ENCODE results near the gene STARD13.

The STARD13 gene

GRCh38 chr13:33087790-33088189, 197.8 kb downstream of the STARD13 start:
- Histone ChIP-seq H3K9me3 (no peaks in the 10 kb centered on the region), H3K4me3 (no peak overlapping the region), H3K4me1 (peaks cover 8% of the 10 kb centered on the region; the same call in 1 of the 2 replicates), H3K36me3 (replicated peaks) (no peaks in the 10 kb centered on the region), H3K27me3 (ENCODE audit: low read depth) (no peaks in the 10 kb centered on the region)
- in situ Hi-C loops (cut with MboI; ENCODE audit: low sequenced_read_pairs) = no loop called here
- DNase-seq (ENCODE audit: low spot score in 2 of 2) = no peak

GRCh38 chr13:33087091-33087490, 198.5 kb downstream of the STARD13 start:
- H3K9me3 ChIP-seq = no peaks in the 10 kb centered on the region
- peaks cover 4% of the 10 kb centered on the region; the same call in 1 of the 2 replicates for H3K4me1 ChIP-seq
- H3K36me3 ChIP-seq (replicated peaks) = no peaks in the 10 kb centered on the region
- H3K4me3 ChIP-seq = no peak overlapping the region
- no peaks in the 10 kb centered on the region for H3K27me3 ChIP-seq (ENCODE audit: low read depth)
- no peak for DNase-seq (ENCODE audit: low spot score in 2 of 2)
- in situ Hi-C loops (cut with MboI; ENCODE audit: low sequenced_read_pairs) = no loop called here

DNA sequence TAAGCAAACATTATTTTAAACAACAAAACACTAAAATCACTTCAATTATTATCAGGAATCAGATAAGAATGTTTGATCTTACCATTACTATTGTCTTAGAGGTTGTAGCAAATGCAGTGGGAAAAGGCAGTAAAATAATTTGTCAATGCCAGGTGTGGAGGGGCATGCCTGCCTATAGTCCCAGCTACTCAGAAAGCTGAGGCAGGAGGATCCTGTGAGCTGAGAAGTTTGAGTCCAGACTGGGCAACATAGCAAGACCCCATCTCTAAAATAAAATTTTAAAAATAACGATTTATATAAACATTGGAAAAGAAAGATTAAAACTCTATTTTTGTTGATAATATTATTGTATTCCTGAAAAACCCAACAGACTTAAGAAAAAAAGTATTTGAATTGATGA, 202.5 kb downstream of the STARD13 start:
- in situ Hi-C loops (cut with MboI; ENCODE audit: low sequenced_read_pairs) = no loop called here
- Histone ChIP-seq H3K36me3 (replicated peaks) (no peaks in the 10 kb centered on the region), H3K4me1 (no peaks in the 10 kb centered on the region), H3K9me3 (no peaks in the 10 kb centered on the region), H3K27me3 (ENCODE audit: low read depth) (no peaks in the 10 kb centered on the region), H3K4me3 (no peak overlapping the region)
- no peak for DNase-seq (ENCODE audit: low spot score in 2 of 2)

GRCh38 chr13:33081666-33082065, 203.9 kb downstream of the STARD13 start:
- no peak for DNase-seq (ENCODE audit: low spot score in 2 of 2)
- in situ Hi-C loops (cut with MboI; ENCODE audit: low sequenced_read_pairs) = no loop called here
- Histone ChIP-seq H3K4me1 (no peaks in the 10 kb centered on the region), H3K36me3 (replicated peaks) (no peaks in the 10 kb centered on the region), H3K9me3 (no peaks in the 10 kb centered on the region), H3K4me3 (no peak overlapping the region), H3K27me3 (ENCODE audit: low read depth) (no peaks in the 10 kb centered on the region)

DNA sequence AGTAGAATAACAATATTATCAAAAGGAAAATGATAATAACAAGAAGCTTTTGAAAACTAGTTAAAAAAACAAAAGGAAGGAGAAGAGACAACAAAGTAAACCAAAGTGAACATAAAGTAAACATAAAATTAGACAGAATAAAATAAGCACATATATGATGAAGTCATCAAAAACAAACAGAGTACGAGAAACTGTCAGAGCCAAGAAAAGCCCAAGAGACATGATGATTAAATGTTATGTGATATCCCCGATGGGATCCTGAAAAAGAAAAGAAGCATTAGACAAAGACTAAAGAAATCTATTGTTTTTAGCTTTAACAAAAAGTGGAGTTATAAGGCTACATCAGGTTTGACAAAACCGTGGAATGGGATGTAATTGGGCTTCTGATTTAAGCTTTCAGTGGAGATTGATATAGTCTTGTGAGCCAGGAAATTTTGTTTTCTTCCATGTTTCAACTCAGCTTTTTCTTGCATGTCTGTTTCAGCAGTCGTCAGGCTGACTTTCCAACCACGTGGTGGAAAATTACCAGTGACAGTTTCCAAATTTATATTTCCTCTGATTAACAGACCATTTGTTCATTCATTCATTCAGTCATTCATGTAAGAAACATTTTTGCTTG, 204.5 kb downstream of the STARD13 start:
- no peak for DNase-seq (ENCODE audit: low spot score in 2 of 2)
- no peak overlapping the region for H3K4me3 ChIP-seq
- no peaks in the 10 kb centered on the region for H3K27me3 ChIP-seq (ENCODE audit: low read depth)
- H3K9me3 ChIP-seq = no peaks in the 10 kb centered on the region
- H3K36me3 ChIP-seq (replicated peaks) = no peaks in the 10 kb centered on the region
- H3K4me1 ChIP-seq = no peaks in the 10 kb centered on the region
- in situ Hi-C loops (cut with MboI; ENCODE audit: low sequenced_read_pairs) = no loop called here

- in situ Hi-C loops (cut with MboI; ENCODE audit: low sequenced_read_pairs) = no loop called here
Observed at GRCh38 chr13:33079960-33080359, 205.6 kb downstream of the STARD13 start.

GRCh38 chr13:33078263-33078662, 207.3 kb downstream of the STARD13 start:
- Histone ChIP-seq H3K9me3 (no peaks in the 10 kb centered on the region), H3K36me3 (replicated peaks) (no peaks in the 10 kb centered on the region), H3K4me3 (no peak overlapping the region), H3K27me3 (ENCODE audit: low read depth) (no peaks in the 10 kb centered on the region), H3K4me1 (no peaks in the 10 kb centered on the region)
- no peak for DNase-seq (ENCODE audit: low spot score in 2 of 2)
- in situ Hi-C loops (cut with MboI; ENCODE audit: low sequenced_read_pairs) = no loop called here

More at GRCh38 chr13:33079960-33080359, 205.6 kb downstream of the STARD13 start:
- Histone ChIP-seq H3K36me3 (replicated peaks) (no peaks in the 10 kb centered on the region), H3K4me1 (no peaks in the 10 kb centered on the region), H3K4me3 (no peak overlapping the region), H3K9me3 (no peaks in the 10 kb centered on the region), H3K27me3 (ENCODE audit: low read depth) (no peaks in the 10 kb centered on the region)
- DNase-seq (ENCODE audit: low spot score in 2 of 2) = no peak

DNA sequence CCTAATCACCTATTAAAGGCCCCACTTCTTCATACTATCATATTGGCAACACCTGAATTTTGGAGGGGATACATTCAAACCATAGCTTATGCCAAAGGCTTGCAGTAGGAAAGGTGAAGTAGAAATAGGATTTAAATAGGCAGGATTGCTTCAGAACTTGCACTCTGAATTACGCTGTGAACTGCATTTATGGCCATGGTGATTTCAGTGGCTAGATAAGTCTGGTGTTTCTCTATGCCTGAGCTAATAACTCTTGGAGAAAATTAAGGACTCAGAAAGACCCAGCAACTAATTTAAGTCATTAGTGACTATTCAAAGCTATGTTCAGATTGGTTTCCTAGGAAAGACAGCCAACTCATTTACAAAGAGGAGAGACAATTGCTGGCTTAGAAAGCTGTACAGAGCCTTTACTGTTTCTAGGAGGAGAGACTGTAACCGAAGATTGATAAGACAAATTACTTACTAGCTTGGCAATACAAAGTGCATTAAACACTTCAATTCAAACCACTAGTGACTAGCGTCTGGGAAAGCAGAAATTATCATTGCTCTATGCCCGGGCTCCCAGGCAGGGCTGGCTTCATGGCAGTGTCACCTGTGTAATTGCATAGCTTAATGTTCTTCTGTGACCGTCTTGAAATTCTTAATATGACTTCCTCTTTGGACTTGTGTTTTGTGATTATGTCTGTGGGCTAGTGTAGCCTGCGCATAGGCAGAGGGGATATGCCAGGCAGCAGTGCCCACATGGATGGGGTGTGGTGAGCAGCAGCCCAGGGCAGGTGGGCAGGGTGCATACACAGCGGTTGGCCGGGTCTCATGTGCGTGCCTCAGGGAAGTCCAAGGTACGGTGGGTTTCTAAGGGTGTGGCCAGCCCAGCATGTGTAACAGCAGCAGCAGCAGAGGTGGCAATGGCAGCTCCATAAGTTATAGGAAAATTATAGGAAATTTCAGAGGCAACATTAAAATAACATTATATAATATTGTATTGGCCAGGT, 209.3 kb downstream of the STARD13 start:
- DNase-seq (ENCODE audit: low spot score in 2 of 2) = no peak
- Histone ChIP-seq H3K4me1 (no peaks in the 10 kb centered on the region), H3K9me3 (no peaks in the 10 kb centered on the region), H3K27me3 (ENCODE audit: low read depth) (no peaks in the 10 kb centered on the region), H3K4me3 (no peak overlapping the region), H3K36me3 (replicated peaks) (no peaks in the 10 kb centered on the region)
- in situ Hi-C loops (cut with MboI; ENCODE audit: low sequenced_read_pairs) = no loop called here

- no peak overlapping the region for H3K4me3 ChIP-seq
- no peak for DNase-seq (ENCODE audit: low spot score in 2 of 2)
- H3K4me1 ChIP-seq = no peaks in the 10 kb centered on the region
- H3K9me3 ChIP-seq = no peaks in the 10 kb centered on the region
- in situ Hi-C loops (cut with MboI; ENCODE audit: low sequenced_read_pairs) = no loop called here
- no peaks in the 10 kb centered on the region for H3K36me3 ChIP-seq (replicated peaks)
- H3K27me3 ChIP-seq (ENCODE audit: low read depth) = no peaks in the 10 kb centered on the region
Observed at GRCh38 chr13:33073338-33073737, 212.2 kb downstream of the STARD13 start.

DNA sequence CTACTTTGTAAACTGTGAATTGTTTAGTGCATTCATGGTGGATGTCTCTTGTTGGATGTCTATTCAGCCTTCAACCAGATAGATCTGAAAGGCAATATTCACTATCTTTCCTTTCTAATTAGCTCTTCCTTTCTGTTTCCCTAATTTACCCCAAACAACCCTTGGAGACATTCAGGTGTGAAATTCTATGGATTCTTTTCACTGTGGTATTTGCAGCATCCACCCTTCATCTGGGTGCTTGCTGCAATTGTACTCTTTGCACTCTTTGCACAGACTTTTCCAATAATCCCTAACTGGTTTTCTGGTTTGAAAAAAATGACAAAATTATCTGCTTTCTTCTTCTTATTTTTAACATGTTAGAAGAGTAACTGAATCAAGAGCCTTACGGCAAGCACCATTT, 212.8 kb downstream of the STARD13 start:
- no peak for DNase-seq (ENCODE audit: low spot score in 2 of 2)
- no peaks in the 10 kb centered on the region for H3K27me3 ChIP-seq (ENCODE audit: low read depth)
- no peaks in the 10 kb centered on the region for H3K9me3 ChIP-seq
- H3K4me1 ChIP-seq = no peaks in the 10 kb centered on the region
- no peaks in the 10 kb centered on the region for H3K36me3 ChIP-seq (replicated peaks)
- in situ Hi-C loops (cut with MboI; ENCODE audit: low sequenced_read_pairs) = no loop called here
- H3K4me3 ChIP-seq = no peak overlapping the region

GRCh38 chr13:33072282-33072681, 213.3 kb downstream of the STARD13 start:
- Histone ChIP-seq H3K4me1 (no peaks in the 10 kb centered on the region), H3K4me3 (no peak overlapping the region), H3K9me3 (no peaks in the 10 kb centered on the region), H3K36me3 (replicated peaks) (no peaks in the 10 kb centered on the region), H3K27me3 (ENCODE audit: low read depth) (no peaks in the 10 kb centered on the region)
- in situ Hi-C loops (cut with MboI; ENCODE audit: low sequenced_read_pairs) = no loop called here
- no peak for DNase-seq (ENCODE audit: low spot score in 2 of 2)

- in situ Hi-C loops (cut with MboI; ENCODE audit: low sequenced_read_pairs) = no loop called here
- no peak for DNase-seq (ENCODE audit: low spot score in 2 of 2)
- H3K36me3 ChIP-seq (replicated peaks) = no peaks in the 10 kb centered on the region
- no peaks in the 10 kb centered on the region for H3K27me3 ChIP-seq (ENCODE audit: low read depth)
- H3K9me3 ChIP-seq = no peaks in the 10 kb centered on the region
- no peak overlapping the region for H3K4me3 ChIP-seq
- H3K4me1 ChIP-seq = no peaks in the 10 kb centered on the region
Observed at GRCh38 chr13:33070713-33071112, 214.8 kb downstream of the STARD13 start.

DNA sequence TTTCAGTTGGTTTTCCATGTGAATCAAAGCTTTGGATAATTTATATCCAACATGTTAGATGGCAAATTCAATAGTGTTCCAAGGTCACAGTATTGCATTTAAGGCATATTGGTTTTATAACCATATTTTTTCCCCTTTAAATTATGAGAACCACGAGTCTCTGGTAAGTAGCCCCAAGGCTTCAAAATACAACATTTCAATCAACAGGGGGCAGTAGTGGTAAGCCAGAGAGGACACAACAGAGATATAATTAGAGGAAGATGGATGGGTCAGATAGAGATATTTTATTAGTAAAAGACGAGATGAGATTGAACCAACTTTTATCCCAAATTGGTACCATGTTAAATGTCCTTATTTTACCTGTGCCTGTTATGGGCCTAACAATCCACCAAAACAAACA, 216.2 kb downstream of the STARD13 start:
- H3K4me1 ChIP-seq = no peaks in the 10 kb centered on the region

DNA sequence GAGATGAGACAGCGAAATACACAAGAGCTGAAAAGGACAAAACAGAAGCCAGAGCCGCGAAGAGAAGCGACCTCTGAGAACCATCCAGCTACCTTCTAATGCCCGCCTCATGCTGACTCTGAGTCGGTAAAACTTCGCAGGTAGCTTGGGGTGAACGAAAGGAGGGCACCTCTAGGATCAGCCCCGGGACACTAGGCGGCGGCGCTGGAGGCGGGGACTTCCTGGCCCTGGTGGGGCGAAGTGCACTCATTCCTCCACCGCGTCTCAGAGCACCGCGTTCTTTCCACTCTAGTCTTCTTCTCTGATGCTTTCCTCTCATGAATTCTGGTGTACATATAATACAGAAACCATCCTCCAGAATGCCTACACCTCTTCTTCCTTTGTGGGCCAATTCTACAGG, 219.2 kb downstream of the STARD13 start:
- in situ Hi-C loops (cut with MboI; ENCODE audit: low sequenced_read_pairs) = no loop called here
- H3K27me3 ChIP-seq (ENCODE audit: low read depth) = no peaks in the 10 kb centered on the region

More for the DNA sequence above, 216.2 kb downstream of the STARD13 start:
- H3K4me3 ChIP-seq = no peak overlapping the region
- H3K9me3 ChIP-seq = no peaks in the 10 kb centered on the region
- DNase-seq (ENCODE audit: low spot score in 2 of 2) = no peak
- H3K27me3 ChIP-seq (ENCODE audit: low read depth) = no peaks in the 10 kb centered on the region
- in situ Hi-C loops (cut with MboI; ENCODE audit: low sequenced_read_pairs) = no loop called here
- no peaks in the 10 kb centered on the region for H3K36me3 ChIP-seq (replicated peaks)

More for the DNA sequence above, 219.2 kb downstream of the STARD13 start:
- Histone ChIP-seq H3K4me3 (no peak overlapping the region), H3K36me3 (replicated peaks) (no peaks in the 10 kb centered on the region), H3K4me1 (no peaks in the 10 kb centered on the region), H3K9me3 (no peaks in the 10 kb centered on the region)
- DNase-seq (ENCODE audit: low spot score in 2 of 2) = no peak
